Stimulated activated CD8-positive, alpha-beta memory T cell treated with anti-CD3 and anti-CD28 coated beads, Interleukin-4, amount 100 ng/mL, for 48 hours (primary cell): ENCODE results near the gene FRMPD4.
A peak's percentile ranks its signal among the peaks of the same experiment; 100 is the strongest.
"Not testable (repeated sequence)": the region's sequence is repeated elsewhere in the genome, so short reads cannot be mapped to it uniquely, and the experiment has no call there.

ENCODE experiments used
- DNase-seq: peaks from one replicate; pipeline ENCODE4 v3.0.0-alpha.2; 2020

Gene FRMPD4

GRCh38 chrX:12446342-12447075 is 308.2 kb downstream of the FRMPD4 start:
- DNase-seq = no peak

GRCh38 chrX:12447448-12448064 is 309.3 kb downstream of the FRMPD4 start:
- no peak for DNase-seq

- DNase-seq = no peak
Measured at GRCh38 chrX:12452268-12452667, 314.0 kb downstream of the FRMPD4 start.

GRCh38 chrX:12460929-12461328 is 322.7 kb downstream of the FRMPD4 start:
- DNase-seq = no peak

- DNase-seq = no peak
Measured at GRCh38 chrX:12463052-12463451, 324.8 kb downstream of the FRMPD4 start.

- DNase-seq = no peak
Measured at GRCh38 chrX:12463873-12464272, 325.6 kb downstream of the FRMPD4 start.

GRCh38 chrX:12467321-12467720 is 329.0 kb downstream of the FRMPD4 start:
- DNase-seq = no peak

- no peak for DNase-seq
Measured at GRCh38 chrX:12469296-12469695, 331.0 kb downstream of the FRMPD4 start.

GRCh38 chrX:12471061-12471460 is 332.8 kb downstream of the FRMPD4 start:
- DNase-seq = no peak

- no peak for DNase-seq
Measured at GRCh38 chrX:12480956-12481355, 342.7 kb downstream of the FRMPD4 start.

- no peak for DNase-seq
Measured at GRCh38 chrX:12488220-12488619, 349.9 kb downstream of the FRMPD4 start.

- no peak for DNase-seq
Measured at GRCh38 chrX:12488771-12489170, 350.5 kb downstream of the FRMPD4 start.

- no peak for DNase-seq
Measured at GRCh38 chrX:12489341-12489740, 351.1 kb downstream of the FRMPD4 start.

GRCh38 chrX:12494400-12495138 is 356.3 kb downstream of the FRMPD4 start:
- DNase-seq = no peak

- no peak for DNase-seq
Measured at GRCh38 chrX:12496343-12496742, 358.1 kb downstream of the FRMPD4 start.

GRCh38 chrX:12497832-12498591 is 359.7 kb downstream of the FRMPD4 start:
- peak; percentile 22 for DNase-seq

- no peak for DNase-seq
Measured at GRCh38 chrX:12505127-12505526, 366.9 kb downstream of the FRMPD4 start.

- DNase-seq = not testable (repeated sequence)
Measured at GRCh38 chrX:12515384-12515783, 377.1 kb downstream of the FRMPD4 start.

- no peak for DNase-seq
Measured at GRCh38 chrX:12526306-12526705, 388.0 kb downstream of the FRMPD4 start.

GRCh38 chrX:12538096-12538495 is 399.8 kb downstream of the FRMPD4 start:
- not testable (repeated sequence) for DNase-seq

- not testable (repeated sequence) for DNase-seq
Measured at GRCh38 chrX:12542251-12542650, 404.0 kb downstream of the FRMPD4 start.

- DNase-seq = no peak
Measured at GRCh38 chrX:12548341-12548740, 410.1 kb downstream of the FRMPD4 start.

GRCh38 chrX:12548746-12549145 is 410.5 kb downstream of the FRMPD4 start:
- peak; percentile 21 for DNase-seq
